H1 (cell line): ENCODE results near the gene ASAP2. TPM values are rescaled to one million over a fixed set of nuclear protein-coding genes. Genes with fewer than 3 reads are reported as not detected.

Source experiments
- CTCF ChIA-PET: fragments of 300-600 bp; sonication (Branson Sonifier 250); formaldehyde crosslinking; loops from one replicate; lab custom pipeline; 2021; ENCODE audit not compliant: partially characterized antibody; lab: Charles Lee
- POLR2A ChIA-PET: fragments of 300-600 bp; sonication (Branson Sonifier 250); formaldehyde crosslinking; loops from one replicate; lab custom pipeline; 2021; ENCODE audit warnings: inconsistent platforms; ENCODE audit not compliant: partially characterized antibody; lab: Charles Lee
- DNase-seq, 2 experiments: peaks; one replicate each; pipeline versions ENCODE4 v3.0.0 to v3.0.0-alpha.2; 2010 to 2022; ENCODE audit warnings: low spot score in 2 of 2, low read depth in 1 of 2, mixed read lengths in 1 of 2
- FAIRE-seq: peaks from 2 replicates; lab custom pipeline; 2011; peaks lifted over from hg19 to GRCh38; lab: Jason Lieb, UNC
- H2AFZ ChIP-seq: 2 replicates; pipeline ENCODE4 v1.8.1; 2012; ENCODE audit warnings: low read length, inconsistent platforms
- H2AK5ac ChIP-seq: 2 replicates; pipeline ENCODE4 v1.6.1; 2013; ENCODE audit warnings: low read depth, low read length
- H2BK120ac ChIP-seq: replicated peaks from 2 replicates; pipeline ENCODE3; 2013; ENCODE audit warnings: low read depth, low read length, inconsistent platforms
- H2BK12ac ChIP-seq: 2 replicates; pipeline ENCODE4 v1.6.1; 2013; ENCODE audit warnings: low read depth, low read length
- H2BK15ac ChIP-seq: 2 replicates; pipeline ENCODE4 v1.6.1; 2013; ENCODE audit warnings: low read length
- H2BK20ac ChIP-seq: 2 replicates; pipeline ENCODE4 v1.6.1; 2013; ENCODE audit warnings: low read length
- H2BK5ac ChIP-seq: 2 replicates; pipeline ENCODE4 v1.6.1; 2013; ENCODE audit warnings: low read depth, low read length
- H3K14ac ChIP-seq: 2 replicates; pipeline ENCODE4 v1.6.1; 2013; ENCODE audit warnings: inconsistent platforms; ENCODE audit not compliant: insufficient read length
- H3K18ac ChIP-seq: 2 replicates; pipeline ENCODE4 v1.6.1; 2013; ENCODE audit warnings: low read length; ENCODE audit errors: extremely low read depth
- H3K23ac ChIP-seq: 2 replicates; pipeline ENCODE4 v1.6.1; 2013; ENCODE audit warnings: inconsistent platforms; ENCODE audit not compliant: insufficient read length
- H3K23me2 ChIP-seq: 2 replicates; pipeline ENCODE4 v1.6.1; 2013; ENCODE audit warnings: low read depth, low read length
- H3K27ac ChIP-seq: 2 replicates; pipeline ENCODE4 v1.6.1; 2011; ENCODE audit warnings: low read depth, low read length, inconsistent platforms
- H3K27me3 ChIP-seq, 4 experiments: replicated peaks in 1 of 4; 1 replicate in 1 of 4; 2 replicates in 3 of 4; pipeline versions ENCODE4 v1.6.1 to v1.8.1; 2011 to 2013; ENCODE audit warnings: low read length in 3 of 4, mild to moderate bottlenecking in 3 of 4, inconsistent platforms in 2 of 4, mixed read lengths in 2 of 4, moderate library complexity in 1 of 4; ENCODE audit not compliant: control insufficient read depth in 3 of 4, insufficient read depth in 3 of 4; ENCODE audit errors: extremely low read depth in 1 of 4
- H3K36me3 ChIP-seq, 4 experiments: 2 replicates each; pipeline versions ENCODE4 v1.6.1 to v1.8.1; 2011 to 2013; ENCODE audit warnings: mild to moderate bottlenecking in 4 of 4, low read length in 3 of 4, moderate library complexity in 2 of 4, control low read depth in 1 of 4, inconsistent platforms in 1 of 4; ENCODE audit not compliant: insufficient read depth in 4 of 4, control insufficient read depth in 2 of 4
- H3K4ac ChIP-seq: replicated peaks from 2 replicates; pipeline ENCODE3; 2013; ENCODE audit warnings: low read length, low read depth, mixed read lengths, inconsistent platforms; ENCODE audit not compliant: insufficient read length
- H3K4me1 ChIP-seq, 4 experiments: replicated peaks in 1 of 4; 1 replicate in 1 of 4; 2 replicates in 3 of 4; pipeline versions ENCODE4 v1.6.1 to v1.8.1; 2011 to 2013; ENCODE audit warnings: low read length in 3 of 4, inconsistent platforms in 2 of 4, mixed read lengths in 1 of 4; ENCODE audit not compliant: insufficient read depth in 4 of 4, control insufficient read depth in 3 of 4
- H3K4me2 ChIP-seq, 2 experiments: 2 replicates each; pipeline versions ENCODE4 v1.6.1 to v1.8.1; 2011 to 2013; ENCODE audit warnings: low read depth in 2 of 2, low read length in 2 of 2, control low read depth in 1 of 2, inconsistent platforms in 1 of 2, mild to moderate bottlenecking in 1 of 2; ENCODE audit not compliant: insufficient read depth in 1 of 2
- H3K4me3 ChIP-seq, 4 experiments: fragments of 200-600, 300-600 bp in 1 of 4; sonication (generic), shearing (Covaris generic), sonication (Bioruptor Twin) in 1 of 4; 2 replicates each; pipeline versions ENCODE4 v1.5.1 to v1.8.1; 2011 to 2016; ENCODE audit warnings: low read length in 4 of 4, low read depth in 3 of 4, control low read depth in 2 of 4, inconsistent platforms in 2 of 4, mild to moderate bottlenecking in 2 of 4, mixed read lengths in 1 of 4, moderate library complexity in 1 of 4; ENCODE audit not compliant: insufficient read depth in 2 of 4; ENCODE audit errors: extremely low read depth in 1 of 4
- H3K56ac ChIP-seq: replicated peaks from 2 replicates; pipeline ENCODE3; 2013; ENCODE audit warnings: low read depth, mild to moderate bottlenecking, mixed read lengths, low read length, inconsistent platforms; ENCODE audit not compliant: insufficient read length
- H3K79me1 ChIP-seq: 2 replicates; pipeline ENCODE4 v1.6.1; 2013; ENCODE audit warnings: low read depth, low read length, control low read depth
- H3K79me2 ChIP-seq, 2 experiments: 2 replicates each; pipeline versions ENCODE4 v1.6.1 to v1.8.1; 2012 to 2013; ENCODE audit warnings: low read length in 2 of 2, mild to moderate bottlenecking in 2 of 2, inconsistent platforms in 1 of 2; ENCODE audit not compliant: insufficient read depth in 2 of 2, control insufficient read depth in 1 of 2
- H3K9ac ChIP-seq, 4 experiments: replicated peaks in 1 of 4; 1 replicate in 1 of 4; 2 replicates in 3 of 4; pipeline versions ENCODE4 v1.6.1 to v1.8.1; 2011 to 2013; ENCODE audit warnings: low read depth in 3 of 4, low read length in 3 of 4, control low read depth in 2 of 4, mild to moderate bottlenecking in 2 of 4, moderate library complexity in 2 of 4, inconsistent platforms in 1 of 4; ENCODE audit errors: extremely low read depth in 1 of 4
- H3K9me3 ChIP-seq, 2 experiments: 2 replicates each; pipeline versions ENCODE4 v1.6.1 to v1.8.1; 2012 to 2013; ENCODE audit warnings: mild to moderate bottlenecking in 2 of 2, moderate library complexity in 2 of 2, control low read depth in 1 of 2, inconsistent platforms in 1 of 2, low read depth in 1 of 2, low read length in 1 of 2, mixed read lengths in 1 of 2; ENCODE audit not compliant: insufficient read depth in 2 of 2
- H4K20me1 ChIP-seq, 2 experiments: replicated peaks in 1 of 2; 2 replicates each; pipeline versions ENCODE3 to v1.8.1; 2011 to 2013; ENCODE audit warnings: inconsistent platforms in 2 of 2, low read length in 2 of 2, mild to moderate bottlenecking in 1 of 2; ENCODE audit not compliant: insufficient read depth in 2 of 2, control insufficient read depth in 1 of 2
- H4K5ac ChIP-seq: 2 replicates; pipeline ENCODE4 v1.6.1; 2013; ENCODE audit warnings: low read length, low read depth, mixed read lengths, inconsistent platforms; ENCODE audit not compliant: insufficient read length
- H4K8ac ChIP-seq: 2 replicates; pipeline ENCODE4 v1.8.0; 2013; ENCODE audit warnings: mild to moderate bottlenecking, moderate library complexity, low read length, inconsistent platforms; ENCODE audit not compliant: insufficient read depth; ENCODE audit errors: extremely low read depth
- H4K91ac ChIP-seq: replicated peaks from 2 replicates; pipeline ENCODE3; 2013; ENCODE audit warnings: low read length, mixed read lengths, inconsistent platforms; ENCODE audit not compliant: insufficient read length
- ATF2 ChIP-seq: IDR thresholded peaks from 2 replicates; pipeline ENCODE4 v1.6.1; 2012; ENCODE audit warnings: low read length, inconsistent platforms
- CBX5 ChIP-seq: fragments of 300-800, 300-1000 bp; sonication (generic); IDR thresholded peaks from 2 replicates; pipeline ENCODE4 v1.7.1; 2016; ENCODE audit warnings: antibody characterized with exemption, low read length, low read depth
- CEBPB ChIP-seq: IDR thresholded peaks from 2 replicates; pipeline ENCODE4 v1.6.1; 2012; ENCODE audit warnings: low read depth, low read length
- MAFK ChIP-seq: IDR thresholded peaks from 2 replicates; pipeline ENCODE4 v1.6.1; 2012; ENCODE audit warnings: low read depth, mild to moderate bottlenecking, improper control_type of control experiment, low read length
- RNF2 ChIP-seq: fragments of 200-900, 300-1000 bp; sonication (generic); IDR thresholded peaks from 2 replicates; pipeline ENCODE4 v1.7.1; 2016; ENCODE audit warnings: borderline replicate concordance, low read depth, mild to moderate bottlenecking, antibody characterized with exemption, low read length; ENCODE audit not compliant: poor library complexity, severe bottlenecking; ENCODE audit errors: missing control alignments
- SP4 ChIP-seq: IDR thresholded peaks from 2 replicates; pipeline ENCODE4 v1.6.1; 2012; ENCODE audit warnings: low read length, inconsistent platforms
- ZNF274 ChIP-seq: IDR thresholded peaks from 2 replicates; pipeline ENCODE4 v1.7.0; 2012; ENCODE audit warnings: low read length, borderline replicate concordance; ENCODE audit errors: extremely low read depth
- WGBS, 2 experiments: shearing (Covaris generic) in 1 of 2; methylation state at CpG; one replicate each; pipeline versions ENCODE4 v1.1.6 to v1.1.7; 2013 to 2015; ENCODE audit warnings: low lambda C conversion rate in 2 of 2, mixed read lengths in 2 of 2, inconsistent platforms in 1 of 2, low coverage in 1 of 2, missing lambda C conversion rate in 1 of 2; ENCODE audit not compliant: insufficient replicate concordance in 2 of 2, insufficient coverage in 1 of 2, insufficient read length in 1 of 2; ENCODE audit errors: extremely low coverage in 1 of 2, missing lambda C conversion rate in 1 of 2; 5-methylcytosine and 5-hydroxymethylcytosine counted together
- polyA plus RNA-seq, 7 experiments: library from polyadenylated mRNA; depleted of rRNA in 3 of 7; stranded (reverse) in 5 of 7; unstranded in 2 of 7; fragments of >200 nt in 5 of 7; fragments of 200-250 nt in 2 of 7; gene quantifications; 1 replicate in 5 of 7; 2 replicates in 1 of 7; 4 replicates in 1 of 7; pipeline versions ENCODE4 v1.2.1 to v1.2.3, GENCODE V29; 2011 to 2013; ENCODE audit warnings: missing spikeins in 2 of 7, mixed read lengths in 2 of 7
- total RNA-seq: library from RNA; stranded (reverse); fragmentation: NEBNext Ultra II Directional; extraction: Animal tissue kit (Norgen Biotek cat#: 25700); gene quantifications from 2 replicates; pipeline ENCODE4 v1.2.1, GENCODE V29; 2021
- TF ChIP-seq, protein P1 (sequence below): IDR thresholded peaks from 2 replicates; pipeline ENCODE4 v1.6.1; 2012; ENCODE audit warnings: inconsistent platforms
- TF ChIP-seq, protein P2 (sequence below): IDR thresholded peaks from 2 replicates; pipeline ENCODE4 v1.6.1; 2011; ENCODE audit warnings: low read depth, mild to moderate bottlenecking, low read length; ENCODE audit not compliant: insufficient read depth

ASAP2 gene
- total and polyA plus RNA-seq, 2 of the 8 experiments (the other 6 are each of a cell fraction or from before 2014, with no cell fraction given) = 10.2 to 18.7 TPM

DNA sequence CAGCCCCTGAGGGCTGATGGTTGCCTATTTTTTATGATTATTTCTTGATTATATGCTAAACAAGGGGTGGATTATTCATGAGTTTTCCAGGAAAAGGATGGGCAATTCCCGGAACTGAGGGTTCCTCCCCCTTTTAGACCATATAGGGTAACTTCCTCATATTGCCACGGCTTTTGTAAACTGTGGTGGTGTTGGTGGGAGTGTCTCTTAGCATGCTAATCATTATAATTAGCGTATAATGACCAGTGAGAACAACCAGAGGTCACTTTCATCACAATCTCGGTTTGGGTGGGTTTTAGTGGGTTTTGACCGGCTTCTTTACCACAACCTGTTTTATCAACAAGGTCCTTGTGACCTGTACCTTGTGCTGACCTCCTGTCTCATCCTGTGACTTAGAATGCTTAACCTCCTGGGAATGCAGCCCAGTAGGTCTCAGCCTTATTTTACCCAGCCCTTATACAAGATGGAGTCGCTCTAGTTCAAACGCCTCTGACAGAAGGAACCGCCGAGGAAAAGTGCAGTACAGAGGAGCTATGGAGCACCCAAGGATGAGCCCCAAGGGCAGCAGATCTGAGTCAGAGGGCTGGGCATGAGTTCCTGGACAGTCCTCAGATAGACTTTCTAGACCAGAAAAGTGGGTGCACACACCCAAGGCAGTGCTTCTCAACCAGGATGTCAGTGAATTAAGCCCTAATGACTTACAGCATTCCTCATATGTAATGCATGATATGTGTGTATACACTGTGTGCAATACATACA is 37.1 kb upstream of the ASAP2 start:
- Histone ChIP-seq H3K27ac (no peak overlapping the region), H3K36me3 (no peaks in the 10 kb centered on the region), H2BK12ac (no peak overlapping the region), H3K4ac (no peak overlapping the region), H3K23me2 (no peaks in the 10 kb centered on the region), H3K14ac (no peak overlapping the region), H3K18ac (no peak overlapping the region), H3K4me1 (peaks cover 0 to 4% (median 0%) of the 10 kb centered on the region in 4 experiments; a peak in 4 of 7 replicates), H2BK5ac (no peak overlapping the region), H3K79me1 (no peaks in the 10 kb centered on the region), H3K79me2 (no peaks in the 10 kb centered on the region), H2BK20ac (no peak overlapping the region), H2AFZ (no peak overlapping the region), H3K56ac (no peak overlapping the region), H2AK5ac (no peak overlapping the region), H2BK120ac (no peak overlapping the region), H3K27me3 (0 out of 7 replicates have a peak, but pooled peaks cover 0 to 2% (median 0%) of the 10 kb centered on the region in 4 experiments), H3K4me3 (no peak overlapping the region), H3K4me2 (no peak overlapping the region), H2BK15ac (no peak overlapping the region), H3K9me3 (no peaks in the 10 kb centered on the region), H4K8ac (no peak overlapping the region), H3K9ac (no peak overlapping the region), H3K23ac (no peak overlapping the region), H4K5ac (no peak overlapping the region), H4K20me1 (no peaks in the 10 kb centered on the region), H4K91ac (no peak overlapping the region)
- POLR2A ChIA-PET = no interaction called here
- WGBS, 2 experiments = 89% methylated on average over 9 of the region's 9 CpGs; no CpG with 5 or more reads in 1 of the 2 experiments
- CTCF ChIA-PET = interaction anchor here (0.7 kb wide), 1 partner anchor 23 kb away, joined by 3 read pairs; no protein-coding TSS in a partner anchor
- DNase-seq (no peak), FAIRE-seq (no peak)
- TF ChIP-seq CBX5 = no peak
- no peak for TF ChIP-seq SP4
- TF ChIP-seq ZNF274 = no peak
- no peak for TF ChIP-seq MAFK
- TF ChIP-seq, protein P1, sequence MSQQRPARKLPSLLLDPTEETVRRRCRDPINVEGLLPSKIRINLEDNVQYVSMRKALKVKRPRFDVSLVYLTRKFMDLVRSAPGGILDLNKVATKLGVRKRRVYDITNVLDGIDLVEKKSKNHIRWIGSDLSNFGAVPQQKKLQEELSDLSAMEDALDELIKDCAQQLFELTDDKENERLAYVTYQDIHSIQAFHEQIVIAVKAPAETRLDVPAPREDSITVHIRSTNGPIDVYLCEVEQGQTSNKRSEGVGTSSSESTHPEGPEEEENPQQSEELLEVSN = no peak
- TF ChIP-seq CEBPB = no peak
- no peak for TF ChIP-seq ATF2
- TF ChIP-seq, protein P2, sequence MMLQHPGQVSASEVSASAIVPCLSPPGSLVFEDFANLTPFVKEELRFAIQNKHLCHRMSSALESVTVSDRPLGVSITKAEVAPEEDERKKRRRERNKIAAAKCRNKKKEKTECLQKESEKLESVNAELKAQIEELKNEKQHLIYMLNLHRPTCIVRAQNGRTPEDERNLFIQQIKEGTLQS = no peak
- no peak for TF ChIP-seq RNF2
